DMS53 treated with DMSO at 0.1 percent for 48 hours (cell line): Measurements from ENCODE around the gene KNG1.

Source experiments
- DNase-seq: peaks from one replicate; lab custom pipeline; 2025; ENCODE audit not compliant: unreplicated experiment; lab: John Stamatoyannopoulos, UW

KNG1 gene

GRCh38 chr3:186772701-186773417 is 55.7 kb downstream of the KNG1 start:
- peak; percentile 52 for DNase-seq

GRCh38 chr3:186775999-186776398 is 58.8 kb downstream of the KNG1 start:
- no peak for DNase-seq

GRCh38 chr3:186779204-186779603 is 62.0 kb downstream of the KNG1 start:
- no peak for DNase-seq

GRCh38 chr3:186782542-186783057 is 65.4 kb downstream of the KNG1 start:
- peak; percentile 35 for DNase-seq

- DNase-seq, result peak; percentile 63
Measured at GRCh38 chr3:186783058-186783730, 66.0 kb downstream of the KNG1 start, which contains the start of gene EIF4A2. Gene EIF4A2, plus strand, starts transcription at chr3:186783577. Its CDS starts 34 bp downstream, at chr3:186783611.

- DNase-seq, result no peak
Measured at GRCh38 chr3:186783731-186784515, 66.8 kb downstream of the KNG1 start.

GRCh38 chr3:186784820-186785494 is 67.8 kb downstream of the KNG1 start:
- no peak for DNase-seq

GRCh38 chr3:186785495-186786018 is 68.4 kb downstream of the KNG1 start:
- DNase-seq, result no peak

GRCh38 chr3:186786922-186787321 is 69.8 kb downstream of the KNG1 start:
- DNase-seq, result no peak

- DNase-seq, result no peak
Measured at GRCh38 chr3:186787642-186788481, 70.7 kb downstream of the KNG1 start.

- DNase-seq, result no peak
Measured at GRCh38 chr3:186788482-186789370, 71.6 kb downstream of the KNG1 start.

GRCh38 chr3:186789554-186790260 is 72.5 kb downstream of the KNG1 start:
- no peak for DNase-seq

GRCh38 chr3:186790261-186790981 is 73.3 kb downstream of the KNG1 start:
- DNase-seq, result no peak
